ENCODE measurements around the gene PPFIBP1.
A peak's percentile ranks its signal among the peaks of the same experiment; 100 is the strongest.
"Not testable (repeated sequence)": the region's sequence is repeated elsewhere in the genome, so short reads cannot be mapped to it uniquely, and the experiment has no call there.

Gene PPFIBP1

GRCh38 chr12:27732281-27732680 is 208.3 kb downstream of the PPFIBP1 start:
- no peak for DNase-seq

- DNase-seq = peak; percentile 66
Measured at GRCh38 chr12:27733052-27733656, 209.1 kb downstream of the PPFIBP1 start.

GRCh38 chr12:27733791-27734190 is 209.8 kb downstream of the PPFIBP1 start:
- no peak for DNase-seq

GRCh38 chr12:27734321-27734720 is 210.3 kb downstream of the PPFIBP1 start:
- not testable (repeated sequence) for DNase-seq

- no peak for DNase-seq
Measured at GRCh38 chr12:27743601-27744000, 219.6 kb downstream of the PPFIBP1 start.

Measured in NCI-H1694 treated with DMSO at 0.1 percent for 48 hours (cell line).